Activated naive CD4-positive, alpha-beta T cell treated with anti-CD3 and anti-CD28 coated beads for 36 hours (primary cell): Measurements from ENCODE around the gene TMEM108. TPM values are rescaled to one million over a fixed set of nuclear protein-coding genes. Genes with fewer than 3 reads are reported as not detected.

Experiments
- CTCF ChIA-PET: fragments of 350-600 bp; sonication (Branson Sonifier 250); formaldehyde crosslinking; loops from one replicate; lab custom pipeline; 2021; ENCODE audit warnings: antibody characterized with exemption; lab: Charles Lee
- DNase-seq: peaks from one replicate; pipeline ENCODE4 v3.0.0-alpha.2; 2020
- H3K27ac Mint-ChIP-seq: one replicate; pipeline ENCODE4 v1.8.0; 2021; ENCODE audit warnings: mild to moderate bottlenecking, mixed read lengths
- H3K27me3 Mint-ChIP-seq: one replicate; pipeline ENCODE4 v1.8.0; 2021; ENCODE audit warnings: low read depth, mixed read lengths
- H3K36me3 Mint-ChIP-seq: one replicate; pipeline ENCODE4 v1.8.0; 2021; ENCODE audit warnings: low read depth, mixed read lengths
- H3K4me1 Mint-ChIP-seq: one replicate; pipeline ENCODE4 v1.8.0; 2021; ENCODE audit warnings: low read depth, mixed read lengths
- H3K4me3 Mint-ChIP-seq: one replicate; pipeline ENCODE4 v1.8.0; 2021; ENCODE audit warnings: mild to moderate bottlenecking, moderate library complexity, mixed read lengths
- H3K9me3 Mint-ChIP-seq: one replicate; pipeline ENCODE4 v1.8.0; 2021; ENCODE audit warnings: mixed read lengths
- intact Hi-C: fragments of 100-400 bp; cut with micrococcal nuclease; formaldehyde crosslinking; loops from one replicate; pipeline ENCODE4 v1.15.1; 2023
- total RNA-seq, 2 experiments: library from RNA; stranded (reverse); gene quantifications; one replicate each; pipeline ENCODE4 v1.2.3, GENCODE V29; 2021

TMEM108 gene
- total RNA-seq, 2 experiments from 2014 or later: not detected

DNA sequence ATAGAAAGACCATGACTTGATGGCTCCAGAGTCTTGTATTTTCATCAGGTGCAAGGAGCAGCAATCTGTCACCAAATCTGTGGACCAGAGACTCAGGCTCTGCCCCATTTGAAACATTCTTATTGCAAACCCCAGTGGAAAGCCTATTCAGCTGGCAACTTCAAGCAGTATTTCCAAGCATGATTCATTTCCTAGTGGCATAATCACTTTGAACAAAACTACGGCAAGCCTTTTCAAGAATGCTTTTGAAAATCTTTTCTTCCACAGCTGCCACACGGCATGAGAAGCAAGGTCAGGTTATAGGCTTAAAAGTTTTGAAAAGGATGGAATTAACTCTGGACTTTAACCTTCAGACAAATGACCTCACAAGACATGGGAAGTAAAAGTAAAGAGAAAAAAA is 239.6 kb downstream of the TMEM108 start:
- H3K27me3 Mint-ChIP-seq: peaks cover 9% of the 10 kb centered on the region
- no peak overlapping the region for H3K27ac Mint-ChIP-seq
- no peak for DNase-seq
- CTCF ChIA-PET: no interaction called here
- no peak overlapping the region for H3K4me3 Mint-ChIP-seq
- intact Hi-C loops: no loop called here
- peaks cover 6% of the 10 kb centered on the region for H3K4me1 Mint-ChIP-seq
- H3K9me3 Mint-ChIP-seq: no peaks in the 10 kb centered on the region
- H3K36me3 Mint-ChIP-seq: no peaks in the 10 kb centered on the region

DNA sequence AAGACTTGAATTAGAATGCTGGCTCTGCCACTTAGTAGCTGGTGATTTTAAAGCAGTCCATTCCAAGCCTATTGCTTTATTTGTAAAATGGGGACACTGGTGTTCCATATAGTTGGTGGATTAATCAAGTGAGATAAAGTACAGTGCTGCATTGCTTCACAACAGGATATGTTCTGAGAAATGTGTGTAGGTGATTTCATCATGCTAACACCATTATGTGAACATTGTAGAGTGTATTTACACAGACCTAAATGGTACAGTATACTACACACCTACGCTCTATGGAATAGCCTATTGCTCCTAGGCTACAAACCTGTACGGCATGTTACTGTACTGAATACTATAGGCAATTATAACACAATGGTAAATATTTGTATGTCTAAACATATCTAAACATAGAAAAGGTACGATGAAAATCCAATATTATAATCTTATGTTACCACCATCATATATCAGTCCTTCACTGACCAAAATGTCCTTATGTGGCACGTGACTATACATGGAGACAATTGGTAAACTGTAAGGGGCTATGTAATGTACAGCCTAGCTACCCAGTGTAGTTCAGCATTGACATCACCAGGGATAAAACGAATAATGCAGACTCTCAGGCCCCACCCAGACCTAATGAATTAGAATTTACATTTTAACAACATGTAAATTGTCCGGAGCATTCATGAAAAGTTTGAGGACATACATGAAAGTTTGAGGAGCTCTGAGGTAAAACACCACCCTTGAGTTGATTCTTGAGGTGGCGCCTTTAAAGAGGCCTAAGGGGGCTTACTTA is 240.3 kb downstream of the TMEM108 start:
- Mint-ChIP-seq H3K27me3 (peaks cover 8% of the 10 kb centered on the region), H3K27ac (no peak overlapping the region), H3K4me3 (no peak overlapping the region), H3K36me3 (no peaks in the 10 kb centered on the region), H3K9me3 (no peaks in the 10 kb centered on the region), H3K4me1 (peaks cover 3% of the 10 kb centered on the region)
- no peak for DNase-seq
- intact Hi-C loops: no loop called here
- CTCF ChIA-PET: no interaction called here

DNA sequence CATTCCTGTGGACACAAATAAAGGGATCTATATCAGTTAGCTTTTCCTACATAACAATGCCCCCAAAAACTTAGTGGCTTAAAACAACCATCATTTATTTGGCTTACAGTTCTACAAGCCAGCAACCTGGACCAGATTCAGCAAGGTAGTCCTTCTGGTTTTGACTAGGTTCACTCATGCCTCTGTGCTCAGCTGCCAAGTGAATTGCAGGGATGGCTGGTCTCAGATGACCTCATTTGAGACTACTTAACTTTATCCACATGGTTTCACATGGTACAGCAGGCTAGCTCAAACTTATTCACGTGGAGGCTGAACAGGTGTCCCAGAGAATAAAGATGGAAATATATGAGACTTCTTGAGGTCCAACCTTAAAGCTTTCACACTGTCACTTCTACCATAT is 242.4 kb downstream of the TMEM108 start:
- no peak for DNase-seq
- CTCF ChIA-PET: no interaction called here
- Mint-ChIP-seq H3K27ac (no peak overlapping the region), H3K9me3 (no peaks in the 10 kb centered on the region), H3K4me1 (no peaks in the 10 kb centered on the region), H3K27me3 (peaks cover 2% of the 10 kb centered on the region), H3K36me3 (no peaks in the 10 kb centered on the region), H3K4me3 (no peak overlapping the region)
- intact Hi-C loops: no loop called here

DNA sequence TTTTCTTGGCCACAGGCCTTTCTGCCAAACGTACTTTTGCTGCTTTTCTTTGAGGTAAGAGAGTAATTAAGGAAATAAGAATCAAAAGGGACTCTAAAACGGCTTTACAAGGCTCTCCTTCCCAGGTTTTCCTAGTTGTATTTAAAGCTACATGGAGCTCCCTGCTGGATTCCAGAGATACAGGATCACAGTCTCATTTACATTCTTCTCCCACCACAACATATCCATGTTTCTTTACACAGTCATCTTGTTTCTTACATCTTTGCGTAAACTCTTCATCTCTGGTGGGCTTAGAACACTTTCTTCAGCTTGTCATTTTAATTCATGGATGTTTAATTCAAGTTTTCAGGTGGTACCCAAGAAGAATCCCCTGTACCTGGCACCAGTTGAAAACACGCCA is 244.0 kb downstream of the TMEM108 start:
- Mint-ChIP-seq H3K27ac (no peak overlapping the region), H3K27me3 (peaks cover 5% of the 10 kb centered on the region), H3K4me1 (no peaks in the 10 kb centered on the region), H3K36me3 (no peaks in the 10 kb centered on the region), H3K4me3 (no peak overlapping the region), H3K9me3 (no peaks in the 10 kb centered on the region)
- DNase-seq: no peak
- intact Hi-C loops: no loop called here
- CTCF ChIA-PET: no interaction called here

DNA sequence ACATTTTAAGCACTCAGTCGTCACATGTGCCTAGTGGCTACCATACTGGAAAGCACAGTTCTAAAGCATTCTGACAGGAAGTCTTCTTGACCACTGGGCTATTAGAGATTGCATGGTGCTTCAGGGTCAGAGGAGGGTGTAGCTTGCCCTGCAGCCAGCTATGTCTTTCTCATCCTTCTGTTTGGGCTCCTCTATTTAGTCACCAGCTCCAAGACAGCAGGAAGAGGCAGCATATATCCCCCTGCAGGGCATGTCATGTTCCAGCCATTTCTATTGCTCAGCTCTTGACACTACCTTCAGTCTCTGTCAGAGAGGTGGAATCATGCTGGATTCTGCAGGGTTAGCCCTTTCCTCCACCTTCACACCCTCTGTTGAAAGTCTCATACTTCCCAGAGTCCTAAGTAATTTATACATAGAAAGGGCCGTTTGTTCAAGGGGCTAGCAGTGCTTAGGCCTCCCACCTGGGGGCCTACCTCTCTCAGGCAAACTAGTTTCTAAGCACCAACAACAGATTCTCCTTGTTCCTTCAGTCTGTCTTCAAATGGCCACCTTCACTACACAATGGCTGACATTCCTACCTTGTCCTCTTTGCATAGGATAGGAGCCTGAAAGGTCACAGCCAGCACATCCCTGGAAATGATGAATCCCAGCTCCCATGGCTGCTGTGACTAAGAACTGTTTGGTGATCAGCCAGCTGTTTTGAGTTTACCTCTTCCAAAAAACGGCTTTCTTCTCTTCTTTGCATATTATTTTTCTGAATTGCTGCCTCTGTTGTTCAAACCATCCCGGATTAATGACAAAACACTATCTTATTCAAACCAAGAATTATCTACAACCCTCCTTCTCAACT is 246.0 kb downstream of the TMEM108 start:
- Mint-ChIP-seq H3K27me3 (peaks cover 11% of the 10 kb centered on the region), H3K9me3 (no peaks in the 10 kb centered on the region), H3K4me3 (no peak overlapping the region), H3K36me3 (no peaks in the 10 kb centered on the region), H3K4me1 (no peaks in the 10 kb centered on the region), H3K27ac (no peak overlapping the region)
- CTCF ChIA-PET: no interaction called here
- intact Hi-C loops: no loop called here
- DNase-seq: no peak

DNA sequence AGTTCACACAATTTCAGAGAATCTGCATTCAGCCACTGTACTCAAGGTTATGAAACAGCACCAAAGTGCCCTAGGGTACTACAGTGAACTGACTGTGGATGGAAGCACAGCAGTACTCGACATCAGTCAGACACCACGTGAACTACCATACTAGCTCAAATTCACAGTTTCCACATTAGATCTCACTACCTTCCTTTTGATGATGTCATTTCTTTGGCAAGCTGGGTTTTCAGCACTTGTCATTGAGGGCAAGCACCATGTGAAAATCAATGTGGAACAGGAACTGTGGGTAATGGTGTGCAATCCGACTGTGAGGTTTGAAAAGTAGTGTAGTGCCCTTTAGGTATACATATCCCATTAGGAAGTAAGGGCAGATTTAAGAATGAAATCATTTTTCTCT is 251.1 kb downstream of the TMEM108 start:
- peaks cover 17% of the 10 kb centered on the region for H3K27me3 Mint-ChIP-seq
- CTCF ChIA-PET: no interaction called here

DNA sequence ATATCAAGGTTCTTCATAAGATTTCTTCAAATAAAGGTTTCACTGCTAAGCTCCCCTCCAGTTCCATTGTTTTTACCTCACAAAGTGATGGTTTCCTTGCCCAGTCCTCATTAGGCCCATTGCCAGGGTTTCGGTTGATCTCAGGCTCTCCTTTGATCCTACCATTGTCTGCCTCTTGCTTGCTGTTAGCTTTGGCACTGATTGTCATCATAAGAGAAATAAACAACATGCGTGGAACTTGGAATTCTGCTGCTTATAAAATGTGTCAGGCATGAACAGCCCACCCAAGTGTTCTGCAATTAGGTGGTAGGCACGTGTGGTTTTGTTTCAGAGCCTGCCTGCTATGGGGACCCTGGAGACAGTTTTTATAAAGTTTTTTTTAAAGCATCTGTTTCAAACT is 254.1 kb downstream of the TMEM108 start:
- H3K27ac Mint-ChIP-seq: no peak overlapping the region
- intact Hi-C loops: no loop called here
- CTCF ChIA-PET: no interaction called here
- H3K27me3 Mint-ChIP-seq: peaks cover 15% of the 10 kb centered on the region
- H3K4me3 Mint-ChIP-seq: no peak overlapping the region
- no peaks in the 10 kb centered on the region for H3K36me3 Mint-ChIP-seq
- no peaks in the 10 kb centered on the region for H3K9me3 Mint-ChIP-seq
- DNase-seq: no peak
- H3K4me1 Mint-ChIP-seq: no peaks in the 10 kb centered on the region

More for the DNA sequence above, 251.1 kb downstream of the TMEM108 start:
- intact Hi-C loops: no loop called here
- no peak for DNase-seq
- Mint-ChIP-seq H3K27ac (no peak overlapping the region), H3K4me1 (no peaks in the 10 kb centered on the region), H3K36me3 (no peaks in the 10 kb centered on the region), H3K9me3 (no peaks in the 10 kb centered on the region), H3K4me3 (no peak overlapping the region)

DNA sequence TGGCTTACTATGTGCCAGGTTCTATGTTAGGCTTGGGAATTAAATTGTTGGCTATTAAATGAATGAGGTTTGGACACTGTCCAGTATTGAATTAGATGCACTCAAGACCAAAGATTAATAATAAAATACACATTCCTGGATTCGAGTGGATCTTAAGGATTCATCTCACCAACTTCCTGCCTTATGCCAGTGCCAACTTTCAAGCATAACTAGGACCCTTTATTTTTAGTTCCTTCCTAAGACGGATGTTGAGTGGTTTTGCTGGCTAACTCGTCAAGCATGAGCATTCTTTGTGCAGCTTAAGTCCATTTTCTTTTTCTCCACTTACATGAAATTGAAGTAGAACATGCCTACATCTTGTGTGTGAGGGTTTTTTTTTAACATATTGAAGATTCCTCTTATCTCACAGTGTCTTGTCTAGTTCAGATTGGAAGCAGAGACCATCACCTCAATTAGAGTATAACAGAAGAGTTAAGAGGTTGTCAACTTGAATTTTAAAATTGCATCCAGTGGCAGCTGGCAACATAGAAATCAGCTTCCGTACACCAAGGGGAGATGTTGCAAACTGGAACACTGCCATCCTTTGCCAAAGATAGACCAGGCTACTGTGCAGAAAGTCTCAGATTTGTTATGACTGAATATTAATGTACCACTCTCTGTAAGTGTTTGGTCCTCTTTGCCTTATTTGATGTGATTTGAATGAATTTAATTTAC is 255.4 kb downstream of the TMEM108 start:
- Mint-ChIP-seq H3K4me3 (no peak overlapping the region), H3K36me3 (no peaks in the 10 kb centered on the region), H3K9me3 (no peaks in the 10 kb centered on the region), H3K4me1 (no peaks in the 10 kb centered on the region), H3K27ac (no peak overlapping the region), H3K27me3 (peaks cover 11% of the 10 kb centered on the region)
- DNase-seq: no peak
- intact Hi-C loops: no loop called here
- CTCF ChIA-PET: no interaction called here

DNA sequence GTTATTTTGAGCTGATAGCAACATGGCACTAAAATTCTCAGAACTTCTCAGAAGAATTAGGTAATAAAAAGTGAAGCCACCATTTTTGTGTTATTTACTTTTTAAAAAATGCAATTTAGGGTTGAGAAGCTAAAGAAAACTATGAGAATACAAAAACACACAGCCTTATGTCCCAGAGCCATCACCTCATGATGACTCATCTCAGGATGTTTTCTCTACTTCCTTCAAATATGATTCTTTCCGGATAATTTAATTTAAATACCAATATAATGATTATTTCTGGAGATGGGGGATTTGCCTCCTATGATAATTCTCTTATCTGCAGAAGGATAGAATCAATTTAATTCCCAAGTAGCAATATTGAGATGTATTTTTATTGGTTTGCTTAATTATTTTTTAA is 256.1 kb downstream of the TMEM108 start:
- no peak overlapping the region for H3K4me3 Mint-ChIP-seq

DNA sequence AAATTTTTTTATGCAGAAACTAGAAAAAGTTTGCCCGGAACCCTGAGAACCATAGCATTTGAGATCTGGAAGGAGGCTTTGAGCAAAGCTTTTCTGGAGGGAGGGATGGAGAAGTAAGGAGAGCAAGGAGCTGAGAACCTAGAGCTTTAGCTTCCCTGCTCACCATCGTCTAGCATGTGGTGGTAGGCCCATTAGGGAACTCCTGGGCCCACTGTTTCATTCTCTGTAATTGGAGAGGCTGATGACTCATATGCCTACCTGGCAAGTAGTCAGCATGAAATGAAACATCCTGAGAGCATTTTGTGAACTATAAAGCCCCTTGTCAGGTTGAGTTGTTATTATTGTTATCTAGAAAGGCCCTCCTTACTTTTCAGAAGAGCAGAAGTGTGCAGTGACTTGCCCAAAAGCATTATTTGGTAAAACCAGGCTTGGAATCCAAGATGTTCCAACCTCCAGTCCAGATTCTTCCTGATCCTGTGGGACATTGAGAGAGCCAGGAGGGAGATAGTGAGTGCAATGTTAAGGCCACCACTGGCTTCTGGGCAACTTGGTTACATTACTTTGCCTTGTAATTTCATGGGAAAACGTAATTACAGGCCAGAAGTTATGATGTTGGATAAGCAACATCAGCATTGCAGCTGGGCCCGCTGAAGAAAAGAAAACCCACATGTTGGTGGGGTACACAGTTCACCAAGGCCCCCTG is 257.2 kb downstream of the TMEM108 start:
- H3K4me1 Mint-ChIP-seq: no peaks in the 10 kb centered on the region
- peak; percentile 20 for DNase-seq
- intact Hi-C loops: no loop called here

More for the DNA sequence above, 256.1 kb downstream of the TMEM108 start:
- no peaks in the 10 kb centered on the region for H3K4me1 Mint-ChIP-seq
- no peak for DNase-seq
- H3K9me3 Mint-ChIP-seq: no peaks in the 10 kb centered on the region
- H3K27ac Mint-ChIP-seq: no peak overlapping the region
- H3K36me3 Mint-ChIP-seq: no peaks in the 10 kb centered on the region
- intact Hi-C loops: no loop called here
- CTCF ChIA-PET: no interaction called here
- peaks cover 8% of the 10 kb centered on the region for H3K27me3 Mint-ChIP-seq

DNA sequence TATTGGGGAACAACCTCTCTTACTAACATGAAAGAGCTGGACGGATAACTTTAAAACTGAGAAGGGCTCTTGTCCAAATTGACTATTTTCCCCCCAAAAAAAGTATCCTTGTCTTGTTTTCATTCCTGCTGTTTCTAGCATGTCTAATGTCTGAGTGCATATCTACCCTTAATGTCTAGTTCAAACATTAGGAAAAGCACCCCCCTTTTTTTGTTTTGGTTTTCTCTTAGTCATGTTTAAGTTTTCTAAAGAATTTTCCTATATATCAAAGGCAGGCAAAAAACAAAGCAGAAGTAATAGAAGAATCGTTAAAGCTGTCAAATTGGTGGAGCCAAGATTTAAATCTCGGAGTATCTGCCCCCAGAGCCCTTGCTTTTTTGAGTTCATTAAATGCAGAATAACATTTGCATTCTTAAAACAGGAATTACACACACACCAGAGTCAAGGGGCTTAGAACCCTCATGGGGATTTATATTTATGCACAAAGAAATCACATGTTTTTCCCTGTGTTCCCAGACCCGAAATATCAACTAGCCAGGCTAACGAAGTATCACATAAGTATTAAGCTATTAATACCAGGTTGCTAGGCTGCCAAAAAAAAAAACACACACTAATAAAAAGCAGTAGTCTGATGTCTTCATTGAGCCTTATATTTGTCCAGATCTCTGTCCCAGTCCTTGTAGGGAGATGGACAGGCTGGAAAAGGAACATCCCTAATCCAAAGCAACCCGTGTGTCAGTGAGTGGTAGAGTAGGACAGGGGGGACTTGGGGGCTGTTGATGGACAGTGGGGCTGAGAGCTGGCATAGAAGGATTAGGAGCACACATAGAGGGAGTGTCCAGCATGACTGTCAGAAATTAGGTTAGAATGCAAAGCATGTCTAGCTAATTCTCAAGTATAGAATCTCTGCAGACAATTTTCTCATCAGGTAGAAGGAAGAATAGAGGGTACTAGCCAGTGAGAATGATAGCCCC is 258.0 kb downstream of the TMEM108 start:
- H3K27ac Mint-ChIP-seq: no peak overlapping the region

More for the DNA sequence above, 257.2 kb downstream of the TMEM108 start:
- CTCF ChIA-PET: no interaction called here
- Mint-ChIP-seq H3K36me3 (no peaks in the 10 kb centered on the region), H3K9me3 (no peaks in the 10 kb centered on the region), H3K27me3 (peaks cover 6% of the 10 kb centered on the region), H3K27ac (no peak overlapping the region), H3K4me3 (no peak overlapping the region)

More for the DNA sequence above, 258.0 kb downstream of the TMEM108 start:
- Mint-ChIP-seq H3K9me3 (no peaks in the 10 kb centered on the region), H3K36me3 (no peaks in the 10 kb centered on the region), H3K4me1 (no peaks in the 10 kb centered on the region), H3K27me3 (peaks cover 6% of the 10 kb centered on the region), H3K4me3 (no peak overlapping the region)
- no peak for DNase-seq
- intact Hi-C loops: no loop called here
- CTCF ChIA-PET: no interaction called here
